Thymus (tissue), 11 donors: ENCODE results near the gene AP2M1. TPM values are rescaled to one million over a fixed set of nuclear protein-coding genes. Genes with fewer than 3 reads are reported as not detected.

Source experiments
- DNase-seq, 9 donors: peaks; one replicate each; pipeline ENCODE4 v3.0.0-alpha.2; 2013; ENCODE audit warnings: low spot score in 9 of 9, low read depth in 6 of 9, missing footprints in 1 of 9
- H3K27ac ChIP-seq, 2 donors: one replicate each; pipeline ENCODE4 v1.5.1; 2013; ENCODE audit warnings: control low read depth in 1 of 2, low read depth in 1 of 2, low read length in 1 of 2, mild to moderate bottlenecking in 1 of 2, moderate library complexity in 1 of 2
- H3K27me3 ChIP-seq, 2 donors: one replicate each; pipeline ENCODE4 v1.5.1; 2013; ENCODE audit warnings: low read length in 1 of 2; ENCODE audit not compliant: control insufficient read depth in 2 of 2, insufficient read depth in 1 of 2
- H3K36me3 ChIP-seq, 2 donors: one replicate each; pipeline ENCODE4 v1.5.1; 2013; ENCODE audit warnings: low read length in 1 of 2, mild to moderate bottlenecking in 1 of 2, moderate library complexity in 1 of 2; ENCODE audit not compliant: control insufficient read depth in 2 of 2, insufficient read depth in 2 of 2
- H3K4me1 ChIP-seq, 2 donors: one replicate each; pipeline ENCODE4 v1.5.1; 2013; ENCODE audit warnings: low read length in 2 of 2; ENCODE audit not compliant: control insufficient read depth in 2 of 2, insufficient read depth in 2 of 2
- H3K4me3 ChIP-seq, 2 donors: one replicate each; pipeline ENCODE4 v1.5.1; 2013; ENCODE audit warnings: low read length in 2 of 2, control low read depth in 1 of 2, mild to moderate bottlenecking in 1 of 2
- H3K9me3 ChIP-seq, 2 donors: one replicate each; pipeline ENCODE4 v1.5.1; 2013; ENCODE audit warnings: low read length in 1 of 2, mild to moderate bottlenecking in 1 of 2; ENCODE audit not compliant: control insufficient read depth in 2 of 2, insufficient read depth in 1 of 2
- WGBS: extraction: QIAGEN DNeasy Blood & Tissue Kit; methylation state at CpG from one replicate; pipeline ENCODE4 v1.1.7; 2013; 5-methylcytosine and 5-hydroxymethylcytosine counted together
- polyA plus RNA-seq: library from polyadenylated mRNA; stranded (reverse); fragments of 200-250 nt; gene quantifications from one replicate; pipeline ENCODE4 v1.2.3, GENCODE V29; 2013
- total RNA-seq: library from RNA; stranded (reverse); fragments of 120-200 nt; gene quantifications from one replicate; pipeline ENCODE4 v1.2.4, GENCODE V29; 2013
- donor health status: healthy.

AP2M1 gene
- total and polyA plus RNA-seq, 2 donors, result 138 to 165 TPM

DNA sequence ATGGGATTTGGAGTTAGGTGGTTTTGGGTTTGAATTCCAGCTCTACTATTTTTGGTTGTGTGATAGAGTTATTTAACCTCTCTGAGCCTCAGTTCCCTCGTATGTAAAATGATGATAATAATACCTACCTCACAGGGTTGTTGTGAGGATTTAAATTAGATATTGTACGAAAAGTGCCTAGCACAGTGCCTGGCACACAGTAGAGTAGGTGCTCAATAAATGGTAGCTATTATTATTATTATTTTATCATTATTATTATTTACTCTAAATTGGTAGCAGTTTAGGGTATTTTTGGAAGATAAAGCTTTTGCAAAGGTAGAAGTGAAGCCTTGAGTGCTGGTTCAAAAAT is 1.3 kb upstream of the AP2M1 start:
- DNase-seq, result no peak
- Histone ChIP-seq H3K27me3 (no peaks in the 10 kb centered on the region), H3K36me3 (peaks cover 23 to 44% of the 10 kb centered on the region in 2 donors), H3K27ac (no peak overlapping the region), H3K9me3 (no peaks in the 10 kb centered on the region), H3K4me1 (peaks cover 16 to 28% of the 10 kb centered on the region in 2 donors), H3K4me3 (no peak overlapping the region)
- WGBS, result 97% methylated on average over 2 of the region's 2 CpGs

- peaks cover 29 to 46% of the 10 kb centered on the region in 2 donors for H3K36me3 ChIP-seq
- peaks cover 16 to 28% of the 10 kb centered on the region in 2 donors for H3K4me1 ChIP-seq
- WGBS, result 22% methylated on average over 4 of the region's 4 CpGs
- H3K27me3 ChIP-seq, result no peaks in the 10 kb centered on the region
- H3K27ac ChIP-seq, result peak overlapping the region; percentile 37 to 46
- H3K4me3 ChIP-seq, result peak overlapping the region in 1 of 2 donors; percentile 9
- DNase-seq, result peak in 2 of 9 donors; percentile 32 to 61
- no peaks in the 10 kb centered on the region for H3K9me3 ChIP-seq
Measured at GRCh38 chr3:184174284-184174645, 390 bp upstream of the AP2M1 start.

DNA sequence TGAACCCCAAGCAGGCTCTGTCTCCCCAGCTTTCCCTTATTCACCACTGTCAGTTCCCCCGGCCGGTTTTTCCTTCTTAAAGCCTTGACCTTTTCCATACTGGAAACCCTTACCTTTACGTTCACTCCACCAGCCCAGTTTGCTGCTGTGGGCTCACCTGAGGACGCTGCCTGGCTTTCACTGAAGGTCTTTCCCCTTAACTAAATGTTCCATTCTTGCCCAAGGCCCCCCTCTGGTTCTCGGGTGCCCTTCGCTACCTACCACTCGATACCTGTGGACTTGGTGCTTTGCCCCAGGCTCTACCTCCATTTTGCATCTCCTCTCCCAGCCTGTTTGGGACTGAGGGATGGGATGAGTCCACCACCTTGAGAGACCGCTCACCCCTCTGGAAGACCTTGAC is 851 bp downstream of the AP2M1 start:
- no peak for DNase-seq
- H3K4me3 ChIP-seq, result peak overlapping the region; percentile 84 to 99
- H3K4me1 ChIP-seq, result peaks cover 16 to 28% of the 10 kb centered on the region in 2 donors
- H3K27me3 ChIP-seq, result no peaks in the 10 kb centered on the region
- 41% methylated on average over 8 of the region's 8 CpGs for WGBS
- peaks cover 41 to 46% of the 10 kb centered on the region in 2 donors for H3K36me3 ChIP-seq
- H3K9me3 ChIP-seq, result no peaks in the 10 kb centered on the region
- H3K27ac ChIP-seq, result peak overlapping the region in 1 of 2 donors; percentile 17

- Histone ChIP-seq H3K27me3 (no peaks in the 10 kb centered on the region), H3K4me3 (peak overlapping the region; percentile 6 to 99), H3K4me1 (peaks cover 16 to 28% of the 10 kb centered on the region in 2 donors), H3K36me3 (peaks cover 46% of the 10 kb centered on the region in 2 donors), H3K9me3 (no peaks in the 10 kb centered on the region), H3K27ac (peak overlapping the region in 1 of 2 donors; percentile 20)
- 83% methylated on average over 3 of the region's 3 CpGs for WGBS
- DNase-seq, result no peak
Measured at GRCh38 chr3:184175981-184176376, 1.3 kb downstream of the AP2M1 start.

- Histone ChIP-seq H3K27me3 (no peaks in the 10 kb centered on the region), H3K4me3 (peak overlapping the region; percentile 6 to 99), H3K9me3 (no peaks in the 10 kb centered on the region), H3K27ac (peak overlapping the region in 1 of 2 donors; percentile 46), H3K4me1 (peaks cover 16 to 28% of the 10 kb centered on the region in 2 donors), H3K36me3 (peaks cover 46 to 52% of the 10 kb centered on the region in 2 donors)
- 85% methylated on average over 19 of the region's 19 CpGs for WGBS
- no peak for DNase-seq
Measured at GRCh38 chr3:184176377-184177330, 2.0 kb downstream of the AP2M1 start.

- Histone ChIP-seq H3K27ac (peak overlapping the region in 1 of 2 donors; percentile 48), H3K36me3 (peaks cover 50 to 56% of the 10 kb centered on the region in 2 donors), H3K9me3 (no peaks in the 10 kb centered on the region), H3K27me3 (no peaks in the 10 kb centered on the region), H3K4me3 (no peak overlapping the region), H3K4me1 (peaks cover 16 to 28% of the 10 kb centered on the region in 2 donors)
- WGBS, result 93% methylated on average over 4 of the region's 4 CpGs
- no peak for DNase-seq
Measured at GRCh38 chr3:184177331-184177731, 2.7 kb downstream of the AP2M1 start.

GRCh38 chr3:184177767-184178306 is 3.2 kb downstream of the AP2M1 start:
- no peaks in the 10 kb centered on the region for H3K27me3 ChIP-seq
- 98% methylated on average over 14 of the region's 14 CpGs for WGBS
- peak overlapping the region in 1 of 2 donors; percentile 48 for H3K27ac ChIP-seq
- H3K36me3 ChIP-seq, result peaks cover 55 to 61% of the 10 kb centered on the region in 2 donors
- no peaks in the 10 kb centered on the region for H3K9me3 ChIP-seq
- DNase-seq, result no peak
- no peak overlapping the region for H3K4me3 ChIP-seq
- peaks cover 16 to 28% of the 10 kb centered on the region in 2 donors for H3K4me1 ChIP-seq

- peaks cover 16 to 28% of the 10 kb centered on the region in 2 donors for H3K4me1 ChIP-seq
- H3K9me3 ChIP-seq, result no peaks in the 10 kb centered on the region
- DNase-seq, result no peak
- no peak overlapping the region for H3K27ac ChIP-seq
- no peak overlapping the region for H3K4me3 ChIP-seq
- H3K36me3 ChIP-seq, result peaks cover 60 to 69% of the 10 kb centered on the region in 2 donors
- no peaks in the 10 kb centered on the region for H3K27me3 ChIP-seq
- WGBS, result 98% methylated on average over 13 of the region's 13 CpGs
Measured at GRCh38 chr3:184178521-184179138, 4.0 kb downstream of the AP2M1 start.

DNA sequence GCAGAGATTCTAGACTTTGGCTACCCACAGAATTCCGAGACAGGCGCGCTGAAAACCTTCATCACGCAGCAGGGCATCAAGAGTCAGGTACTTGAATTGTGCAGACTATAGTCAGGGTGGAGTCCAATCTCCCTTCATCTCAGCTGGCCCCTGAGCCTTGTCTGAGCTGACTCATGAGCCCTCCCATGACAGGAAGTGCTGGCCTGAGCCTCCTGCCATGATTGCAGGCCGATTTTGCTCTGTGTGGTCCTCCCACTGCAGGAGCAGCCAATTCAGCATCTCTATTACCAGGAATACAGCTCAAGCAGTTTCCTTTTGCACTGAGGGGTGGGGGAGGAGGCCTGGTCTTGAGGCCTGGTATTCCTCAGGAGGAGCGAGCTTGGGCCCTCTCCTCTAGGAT is 5.5 kb downstream of the AP2M1 start:
- Histone ChIP-seq H3K9me3 (no peaks in the 10 kb centered on the region), H3K4me3 (no peak overlapping the region), H3K27ac (no peak overlapping the region), H3K36me3 (peaks cover 63 to 75% of the 10 kb centered on the region in 2 donors), H3K27me3 (no peaks in the 10 kb centered on the region), H3K4me1 (peaks cover 14 to 24% of the 10 kb centered on the region in 2 donors)
- WGBS, result 96% methylated on average over 6 of the region's 6 CpGs
- DNase-seq, result no peak
